ENCODE results near the gene GALNS. TPM values are rescaled to one million over a fixed set of nuclear protein-coding genes. Genes with fewer than 3 reads are reported as not detected.

GALNS gene
- total RNA-seq, 8 experiments from 2014 or later = 4.9 to 45.6 (median 17.4) TPM

DNA sequence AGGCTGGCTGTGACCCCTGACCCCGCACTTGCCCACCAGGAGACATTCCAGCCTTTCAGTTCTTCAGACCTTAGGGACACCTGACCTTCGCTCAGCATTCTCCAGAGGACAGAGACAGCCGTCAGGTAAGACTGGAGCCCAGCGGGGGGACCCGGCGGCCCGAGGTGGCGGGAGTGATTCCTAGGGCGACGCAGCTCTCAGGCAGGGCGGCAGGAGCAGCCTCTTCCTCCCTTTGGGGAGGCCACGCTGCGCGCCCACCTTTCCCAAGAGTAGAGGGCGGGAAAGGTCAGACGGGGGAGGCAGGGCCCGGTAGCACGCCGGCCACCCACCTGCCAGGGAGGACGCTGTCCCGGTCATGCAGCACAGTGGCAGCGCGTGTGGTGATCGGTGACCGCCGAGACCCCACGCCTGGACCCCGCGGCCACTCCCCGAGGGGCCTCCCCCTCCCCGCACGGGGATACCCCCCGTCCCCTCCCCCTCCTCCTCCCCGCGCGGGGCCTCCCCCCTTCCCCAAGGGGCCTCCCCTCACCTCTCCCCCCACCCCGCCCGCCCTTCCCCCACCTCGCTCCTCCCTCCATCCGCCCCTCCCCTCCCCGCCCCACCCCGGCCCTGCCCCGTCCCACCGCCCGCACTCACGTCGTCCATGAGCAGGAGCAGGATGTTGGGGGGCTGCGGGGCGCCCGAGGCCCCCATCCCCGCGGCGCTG, 472 bp downstream of the GALNS start:
- in situ Hi-C loops (cut with MboI; ENCODE audit: low pct_unique_long_range_greater_than_20kb in 2 of 9, low sequenced_read_pairs in 9 of 9, unreplicated experiment in 9 of 9) = loop anchor here in 1 of 9 experiments (10.0 kb wide), 1 partner anchor 59 kb away; no protein-coding TSS in a partner anchor
- H3K27ac ChIP-seq = peak overlapping the region in 1 of 2 donors; percentile 57
- peak in 7 of 8 experiments; percentile 4 to 62 (median 56) for ATAC-seq (replicated peaks in 6 of 8)
- H3K4me3 ChIP-seq = peak overlapping the region; percentile 34 to 79 (median 74)
- WGBS, 10 experiments = 27 to 40% methylated on average over 3 to 7 of the region's 53 CpGs; no CpG with 5 or more reads in 8 of the 10 experiments
- peaks cover 11 to 29% of the 10 kb centered on the region in 2 donors for H3K4me1 ChIP-seq (replicated peaks in 1 of 2)

GRCh38 chr16:88855736-88856121, 1.0 kb downstream of the GALNS start:
- ATAC-seq (replicated peaks in 6 of 8) = no peak
- 79 to 95% (median 86%) methylated on average over 1 to 7 of the region's 13 CpGs; no CpG with 5 or more reads in 3 of the 10 experiments for WGBS, 10 experiments
- Histone ChIP-seq H3K27ac (peak overlapping the region in 1 of 2 donors; percentile 57), H3K4me3 (peak overlapping the region; percentile 34 to 79 (median 74)), H3K4me1 (replicated peaks in 1 of 2) (peaks cover 11 to 29% of the 10 kb centered on the region in 2 donors)
- in situ Hi-C loops (cut with MboI; ENCODE audit: low pct_unique_long_range_greater_than_20kb in 2 of 9, low sequenced_read_pairs in 9 of 9, unreplicated experiment in 9 of 9) = loop anchor here in 1 of 9 experiments (10.0 kb wide), 1 partner anchor 59 kb away; no protein-coding TSS in a partner anchor

DNA sequence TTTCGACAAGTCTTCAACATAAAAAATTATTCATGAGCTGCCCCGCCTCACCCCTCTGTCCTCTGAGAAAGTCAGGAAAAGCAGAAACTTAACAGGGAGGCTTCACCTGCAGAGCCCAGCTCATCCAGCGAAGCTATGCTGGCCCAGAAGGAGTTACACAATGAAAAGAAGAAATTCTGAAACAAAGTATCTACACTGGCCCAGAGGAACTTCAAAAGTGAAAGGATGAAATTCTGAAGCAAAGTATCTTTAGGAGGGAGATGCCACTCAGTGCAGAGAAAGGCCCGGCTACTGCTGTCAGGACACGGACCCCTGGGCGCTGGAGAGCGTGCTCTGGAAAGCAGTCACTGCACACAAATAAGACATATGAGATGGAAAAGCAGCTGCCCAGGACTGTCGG, 1.6 kb downstream of the GALNS start:
- H3K4me1 ChIP-seq (replicated peaks in 1 of 2) = peaks cover 11 to 29% of the 10 kb centered on the region in 2 donors
- no peak for ATAC-seq (replicated peaks in 6 of 8)
- no peak overlapping the region for H3K27ac ChIP-seq
- no peak overlapping the region for H3K4me3 ChIP-seq
- WGBS, 10 experiments = 33 to 100% (median 85%) methylated on average over 2 to 6 of the region's 8 CpGs; no CpG with 5 or more reads in 2 of the 10 experiments
- in situ Hi-C loops (cut with MboI; ENCODE audit: low pct_unique_long_range_greater_than_20kb in 2 of 9, low sequenced_read_pairs in 9 of 9, unreplicated experiment in 9 of 9) = loop anchor here in 1 of 9 experiments (10.0 kb wide), 1 partner anchor 60 kb away; no protein-coding TSS in a partner anchor

DNA sequence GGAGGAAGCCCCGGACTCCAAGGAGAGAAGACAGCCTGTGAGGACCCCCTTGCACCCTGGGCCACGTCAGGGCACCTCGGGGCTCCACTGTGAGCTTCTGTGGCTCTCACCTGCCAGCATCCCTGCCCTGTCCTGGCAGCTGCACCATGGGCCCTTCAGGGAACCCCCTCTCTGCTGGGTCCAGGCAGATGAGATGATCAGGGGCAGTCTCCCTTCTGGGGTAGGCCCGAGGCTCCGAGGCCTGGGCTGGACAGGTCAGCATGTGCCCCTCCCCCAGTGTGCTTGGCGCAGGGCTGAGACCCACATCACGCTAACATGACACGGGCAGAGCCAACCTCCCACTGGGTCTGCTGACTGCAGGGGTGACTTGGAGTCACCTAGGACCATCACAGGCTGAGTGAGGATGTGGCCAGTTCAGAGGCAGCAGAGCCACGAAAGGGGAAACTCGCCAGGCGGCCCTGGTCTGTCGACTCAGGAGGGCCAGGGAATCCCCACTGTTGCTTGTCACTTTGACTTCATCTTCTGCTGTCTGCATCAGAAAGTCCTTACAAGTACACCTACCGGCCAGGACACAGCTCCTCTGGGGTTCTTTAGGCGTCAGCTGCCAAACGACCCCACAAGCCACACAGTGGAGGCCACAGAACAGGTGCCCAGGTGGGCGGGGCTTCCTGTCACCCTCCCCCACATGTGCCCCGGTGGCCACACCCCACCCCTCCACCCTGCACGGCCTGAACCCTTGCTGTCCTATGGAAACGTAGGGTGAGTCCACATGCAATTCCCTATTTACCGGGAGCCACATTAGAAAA, 2.2 kb downstream of the GALNS start:
- ATAC-seq (replicated peaks in 6 of 8) = no peak
- in situ Hi-C loops (cut with MboI; ENCODE audit: low pct_unique_long_range_greater_than_20kb in 2 of 9, low sequenced_read_pairs in 9 of 9, unreplicated experiment in 9 of 9) = loop anchor here in 1 of 9 experiments (10.0 kb wide), 1 partner anchor 60 kb away; no protein-coding TSS in a partner anchor
- Histone ChIP-seq H3K4me3 (no peak overlapping the region), H3K27ac (no peak overlapping the region), H3K4me1 (replicated peaks in 1 of 2) (peaks cover 11 to 29% of the 10 kb centered on the region in 2 donors)
- 0 to 100% (median 86%) methylated on average over 1 to 10 of the region's 20 CpGs; no CpG with 5 or more reads in 4 of the 10 experiments for WGBS, 10 experiments

DNA sequence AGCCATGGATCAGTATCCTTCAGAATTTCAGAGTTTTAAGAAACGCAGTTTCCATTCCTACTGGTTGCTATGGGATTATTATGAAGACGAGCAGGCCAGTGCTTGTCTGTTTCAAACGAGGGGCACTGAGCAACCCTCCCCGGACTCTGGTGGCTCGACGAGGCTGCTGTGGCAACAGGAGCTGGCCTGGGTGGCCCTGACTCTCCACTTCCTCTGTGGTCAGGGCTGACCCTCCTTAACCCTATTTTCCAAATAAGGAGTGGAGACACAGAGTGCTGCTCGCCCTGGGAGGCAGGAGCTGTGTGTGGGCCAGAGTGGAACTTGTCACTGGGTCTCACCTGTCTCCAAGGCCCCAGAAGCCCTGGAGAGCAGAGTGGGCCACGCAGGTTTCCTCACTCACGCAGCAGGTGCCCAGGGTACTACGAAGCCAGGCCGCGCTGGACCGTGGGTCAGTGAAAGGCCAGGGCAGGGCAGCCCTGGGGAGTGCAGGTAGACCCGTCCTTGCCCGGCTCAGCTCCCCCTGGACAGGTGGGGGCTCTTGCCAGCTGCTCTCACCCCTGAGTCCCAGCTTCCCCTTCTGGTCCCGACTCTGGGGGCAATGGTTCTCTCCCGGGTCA, 3.3 kb downstream of the GALNS start:
- Histone ChIP-seq H3K4me3 (no peak overlapping the region), H3K27ac (peak overlapping the region in 1 of 2 donors; percentile 49), H3K4me1 (replicated peaks in 1 of 2) (peaks cover 11 to 29% of the 10 kb centered on the region in 2 donors)
- ATAC-seq (replicated peaks in 6 of 8) = peak in 1 of 8 experiments; percentile 14
- in situ Hi-C loops (cut with MboI; ENCODE audit: low pct_unique_long_range_greater_than_20kb in 2 of 9, low sequenced_read_pairs in 9 of 9, unreplicated experiment in 9 of 9) = loop anchor here in 1 of 9 experiments (10.0 kb wide), 1 partner anchor 61 kb away; no protein-coding TSS in a partner anchor
- WGBS, 10 experiments = 63 to 100% (median 83%) methylated on average over 1 to 12 of the region's 17 CpGs; no CpG with 5 or more reads in 5 of the 10 experiments

DNA sequence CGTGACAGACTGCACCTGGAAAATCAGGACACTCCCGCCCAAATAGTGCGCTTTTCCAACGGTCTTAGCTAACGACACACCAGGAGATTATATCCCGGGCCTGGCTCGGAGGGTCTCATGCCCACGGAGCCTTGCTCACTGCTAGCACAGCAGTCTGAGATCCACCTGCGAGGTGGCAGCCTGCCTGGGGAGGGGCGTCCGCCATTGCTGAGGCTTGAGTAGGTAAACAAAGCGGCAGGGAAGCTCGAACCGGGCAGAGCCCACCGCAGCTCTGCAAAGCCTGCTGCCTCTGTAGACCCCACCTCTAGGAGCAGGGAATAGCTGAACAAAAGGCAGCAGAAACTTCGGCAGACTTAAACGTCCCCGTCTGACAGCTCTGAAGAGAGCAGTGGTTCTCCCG, 5.1 kb downstream of the GALNS start:
- ATAC-seq (replicated peaks in 6 of 8) = no peak
- Histone ChIP-seq H3K4me1 (replicated peaks in 1 of 2) (peaks cover 5 to 29% of the 10 kb centered on the region in 2 donors), H3K27ac (no peak overlapping the region), H3K4me3 (no peak overlapping the region)
- 86 to 100% (median 100%) methylated on average over 1 to 9 of the region's 19 CpGs; no CpG with 5 or more reads in 5 of the 10 experiments for WGBS, 10 experiments
- in situ Hi-C loops (cut with MboI; ENCODE audit: low pct_unique_long_range_greater_than_20kb in 2 of 9, low sequenced_read_pairs in 9 of 9, unreplicated experiment in 9 of 9) = loop anchor here in 1 of 9 experiments (10.0 kb wide), 1 partner anchor 63 kb away; no protein-coding TSS in a partner anchor

DNA sequence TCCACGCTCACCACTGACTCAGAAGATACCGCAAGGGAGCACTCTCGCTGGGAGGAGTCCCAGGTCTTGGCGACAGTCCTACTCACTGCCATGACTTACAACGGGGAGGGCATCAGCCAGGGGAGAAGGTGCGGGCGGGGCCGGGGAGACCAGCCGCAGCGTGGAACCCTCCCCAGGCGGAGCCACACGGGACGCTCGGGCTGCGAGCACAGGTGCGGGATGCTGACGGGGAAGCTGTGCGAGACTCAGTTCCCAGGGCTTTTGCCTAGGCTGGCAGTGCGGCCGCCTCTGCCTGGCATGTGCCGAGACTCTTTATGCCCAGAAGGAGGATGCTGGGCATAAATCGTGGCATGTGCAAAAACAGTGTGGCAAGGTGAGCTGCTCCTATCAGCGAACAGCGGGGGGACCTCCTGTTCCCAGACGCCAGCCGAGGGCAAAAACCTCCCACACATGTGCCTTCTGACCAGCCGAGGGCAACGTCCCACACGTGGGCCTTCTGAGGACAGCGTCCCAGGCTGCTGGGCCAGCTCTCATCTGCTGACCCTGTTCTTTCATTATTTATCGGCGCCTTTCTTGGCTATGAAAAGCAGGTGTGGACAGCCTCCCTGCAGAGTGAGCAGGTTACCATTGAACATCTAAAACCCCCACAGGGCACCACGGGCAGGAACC, 6.1 kb downstream of the GALNS start:
- H3K4me1 ChIP-seq (replicated peaks in 1 of 2) = peaks cover 1 to 23% of the 10 kb centered on the region in 2 donors
- no peak overlapping the region for H3K27ac ChIP-seq
- WGBS, 10 experiments = 20 to 100% (median 93%) methylated on average over 1 to 3 of the region's 33 CpGs; no CpG with 5 or more reads in 5 of the 10 experiments
- in situ Hi-C loops (cut with MboI; ENCODE audit: low pct_unique_long_range_greater_than_20kb in 2 of 9, low sequenced_read_pairs in 9 of 9, unreplicated experiment in 9 of 9) = loop anchor here in 1 of 9 experiments (10.0 kb wide), 1 partner anchor 64 kb away; no protein-coding TSS in a partner anchor
- no peak for ATAC-seq (replicated peaks in 6 of 8)
- no peak overlapping the region for H3K4me3 ChIP-seq

GRCh38 chr16:88848557-88848956, 8.2 kb downstream of the GALNS start:
- ATAC-seq (replicated peaks in 6 of 8) = no peak
- WGBS, 10 experiments = 60 to 100% (median 81%) methylated on average over 1 to 3 of the region's 21 CpGs; no CpG with 5 or more reads in 6 of the 10 experiments
- Histone ChIP-seq H3K27ac (no peak overlapping the region), H3K4me3 (no peak overlapping the region), H3K4me1 (replicated peaks in 1 of 2) (peaks cover 6 to 10% of the 10 kb centered on the region in 2 donors)
- in situ Hi-C loops (cut with MboI; ENCODE audit: low pct_unique_long_range_greater_than_20kb in 2 of 9, low sequenced_read_pairs in 9 of 9, unreplicated experiment in 9 of 9) = no loop called here

- no peak for ATAC-seq (replicated peaks in 6 of 8)
- WGBS, 10 experiments = 89 to 100% (median 95%) methylated on average over 1 to 7 of the region's 18 CpGs; no CpG with 5 or more reads in 4 of the 10 experiments
- Histone ChIP-seq H3K4me1 (replicated peaks in 1 of 2) (peaks cover under 1 to 6% of the 10 kb centered on the region in 2 donors), H3K27ac (no peak overlapping the region), H3K4me3 (no peak overlapping the region)
- in situ Hi-C loops (cut with MboI; ENCODE audit: low pct_unique_long_range_greater_than_20kb in 2 of 9, low sequenced_read_pairs in 9 of 9, unreplicated experiment in 9 of 9) = no loop called here
These were observed 9.1 kb downstream of the GALNS start for GRCh38 chr16:88847654-88848053.

- peak in 2 of 8 experiments; percentile 14 to 50 for ATAC-seq (replicated peaks in 6 of 8)
- in situ Hi-C loops (cut with MboI; ENCODE audit: low pct_unique_long_range_greater_than_20kb in 2 of 9, low sequenced_read_pairs in 9 of 9, unreplicated experiment in 9 of 9) = no loop called here
- WGBS, 10 experiments = 80 to 100% (median 97%) methylated on average over 1 to 5 of the region's 9 CpGs; no CpG with 5 or more reads in 4 of the 10 experiments
These were observed 10.7 kb downstream of the GALNS start for GRCh38 chr16:88846088-88846487.

GRCh38 chr16:88844419-88845036, 12.2 kb downstream of the GALNS start:
- WGBS, 10 experiments = 0 to 100% (median 33%) methylated on average over 1 to 6 of the region's 11 CpGs; no CpG with 5 or more reads in 2 of the 10 experiments
- Histone ChIP-seq H3K27ac (peak overlapping the region in 1 of 2 donors; percentile 14), H3K4me1 (replicated peaks in 1 of 2) (peaks cover 0 to 6% of the 10 kb centered on the region in 2 donors), H3K4me3 (no peak overlapping the region)
- ATAC-seq (replicated peaks in 6 of 8) = peak in 7 of 8 experiments; percentile 29 to 96 (median 56)
- in situ Hi-C loops (cut with MboI; ENCODE audit: low pct_unique_long_range_greater_than_20kb in 2 of 9, low sequenced_read_pairs in 9 of 9, unreplicated experiment in 9 of 9) = no loop called here

More at GRCh38 chr16:88846088-88846487, 10.7 kb downstream of the GALNS start:
- Histone ChIP-seq H3K4me3 (no peak overlapping the region), H3K27ac (no peak overlapping the region), H3K4me1 (replicated peaks in 1 of 2) (peaks cover 0 to 6% of the 10 kb centered on the region in 2 donors)

Data from motor neuron (in vitro differentiated cells).